HG03442 (cell line): ENCODE results near the gene MRPL20.
"Not testable (repeated sequence)": the region's sequence is repeated elsewhere in the genome, so short reads cannot be mapped to it uniquely, and the experiment has no call there.

Source experiments
- ATAC-seq: cut with Tn5 transposase; IDR thresholded peaks from one replicate; pipeline ENCODE4 v1.9.1; 2021; ENCODE audit warnings: mild to moderate bottlenecking, moderate library complexity; ENCODE audit not compliant: unreplicated experiment

The MRPL20 gene

GRCh38 chr1:1411626-1412025, 4.5 kb upstream of the MRPL20 start:
- no peak for ATAC-seq

DNA sequence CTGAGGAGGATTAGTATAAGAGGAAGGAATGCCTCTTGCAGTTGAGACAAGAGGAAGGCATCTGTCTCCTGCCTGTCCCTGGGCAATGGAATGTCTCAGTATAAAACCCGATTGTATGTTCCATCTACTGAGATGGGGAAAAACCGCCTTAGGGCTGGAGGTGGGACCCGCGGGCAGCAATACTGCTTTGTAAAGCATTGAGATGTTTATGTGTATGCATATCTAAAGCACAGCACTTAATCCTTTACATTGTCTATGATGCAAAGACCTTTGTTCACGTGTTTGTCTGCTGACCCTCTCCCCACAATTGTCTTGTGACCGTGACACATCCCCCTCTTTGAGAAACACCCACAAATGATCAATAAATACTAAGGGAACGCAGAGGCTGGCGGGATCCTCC, 3.1 kb upstream of the MRPL20 start:
- not testable (repeated sequence) for ATAC-seq

DNA sequence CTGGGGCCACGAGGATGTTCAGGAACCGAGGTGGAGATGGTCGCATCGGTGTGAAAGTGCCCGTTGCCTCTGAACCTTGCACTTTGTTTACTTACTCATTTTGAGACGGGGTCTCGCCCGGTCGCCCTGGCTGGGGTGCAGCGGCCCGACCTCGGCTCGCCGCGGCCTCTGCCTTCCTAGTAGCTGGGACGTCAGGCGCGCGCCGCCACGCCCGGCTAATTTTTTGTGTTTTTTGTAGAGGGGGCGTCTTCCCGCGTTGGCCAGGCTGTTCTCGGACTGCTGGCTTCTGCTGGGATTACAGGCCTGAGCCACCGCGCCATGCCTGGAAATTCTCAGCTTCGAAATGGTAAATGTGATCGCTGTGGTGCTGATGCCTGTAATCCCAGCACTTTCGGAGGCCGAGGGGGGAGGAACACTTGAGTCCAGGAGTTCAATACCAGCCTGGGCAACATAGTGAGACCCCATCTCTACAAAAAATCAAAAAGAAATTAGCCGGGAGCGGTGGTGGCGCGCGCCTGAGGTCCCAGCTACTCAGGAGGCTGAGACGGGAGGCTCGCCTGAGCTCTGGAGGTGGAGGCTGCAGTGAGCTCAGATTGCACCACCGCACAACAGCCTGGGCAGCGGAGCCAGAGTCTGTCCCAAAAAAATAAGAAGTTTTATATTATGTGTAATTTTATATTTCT, 684 bp upstream of the MRPL20 start:
- peak; percentile 16 for ATAC-seq

DNA sequence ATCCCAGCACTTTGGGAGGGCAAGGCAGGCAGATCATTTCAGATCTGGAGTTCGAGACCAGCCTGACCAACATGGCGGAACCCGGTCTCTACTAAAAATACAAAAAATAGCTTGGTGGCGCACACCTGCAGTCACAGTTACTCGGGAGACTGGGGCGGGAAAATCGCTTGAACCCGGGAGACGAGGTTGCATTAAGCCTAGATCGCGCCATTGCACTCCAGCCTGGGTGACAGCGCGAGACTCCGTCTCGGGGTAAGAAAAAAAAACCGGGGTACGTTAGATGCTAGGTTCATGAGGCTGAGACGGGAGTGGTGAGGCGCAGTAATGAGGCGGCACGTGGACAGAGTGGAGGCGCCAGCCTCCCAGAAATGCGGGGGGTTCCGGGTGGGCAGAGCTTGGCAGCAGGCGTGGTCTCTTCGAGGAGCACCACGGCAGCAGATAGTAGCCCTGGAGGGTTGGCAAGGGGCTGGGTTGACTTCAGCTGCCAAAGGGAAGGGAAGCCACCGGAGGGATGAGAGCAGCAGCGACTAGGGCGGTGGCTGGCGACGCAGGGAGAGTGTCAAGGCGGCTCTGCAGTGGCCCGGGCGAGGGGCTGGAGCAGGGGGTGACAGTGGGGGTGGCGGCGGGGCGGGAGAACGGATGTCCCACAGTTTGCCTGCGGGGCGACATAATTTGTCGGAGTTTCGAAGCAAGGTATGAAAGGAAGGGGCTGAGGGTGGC, 832 bp downstream of the MRPL20 start:
- ATAC-seq = no peak

GRCh38 chr1:1403653-1404052, 3.4 kb downstream of the MRPL20 start:
- ATAC-seq = no peak

- ATAC-seq = not testable (repeated sequence)
Observed at GRCh38 chr1:1402901-1403392, 4.1 kb downstream of the MRPL20 start.

GRCh38 chr1:1402072-1402900, 4.8 kb downstream of the MRPL20 start:
- no peak for ATAC-seq

GRCh38 chr1:1401457-1402010, 5.6 kb downstream of the MRPL20 start:
- no peak for ATAC-seq

GRCh38 chr1:1400576-1401456, 6.3 kb downstream of the MRPL20 start:
- no peak for ATAC-seq

DNA sequence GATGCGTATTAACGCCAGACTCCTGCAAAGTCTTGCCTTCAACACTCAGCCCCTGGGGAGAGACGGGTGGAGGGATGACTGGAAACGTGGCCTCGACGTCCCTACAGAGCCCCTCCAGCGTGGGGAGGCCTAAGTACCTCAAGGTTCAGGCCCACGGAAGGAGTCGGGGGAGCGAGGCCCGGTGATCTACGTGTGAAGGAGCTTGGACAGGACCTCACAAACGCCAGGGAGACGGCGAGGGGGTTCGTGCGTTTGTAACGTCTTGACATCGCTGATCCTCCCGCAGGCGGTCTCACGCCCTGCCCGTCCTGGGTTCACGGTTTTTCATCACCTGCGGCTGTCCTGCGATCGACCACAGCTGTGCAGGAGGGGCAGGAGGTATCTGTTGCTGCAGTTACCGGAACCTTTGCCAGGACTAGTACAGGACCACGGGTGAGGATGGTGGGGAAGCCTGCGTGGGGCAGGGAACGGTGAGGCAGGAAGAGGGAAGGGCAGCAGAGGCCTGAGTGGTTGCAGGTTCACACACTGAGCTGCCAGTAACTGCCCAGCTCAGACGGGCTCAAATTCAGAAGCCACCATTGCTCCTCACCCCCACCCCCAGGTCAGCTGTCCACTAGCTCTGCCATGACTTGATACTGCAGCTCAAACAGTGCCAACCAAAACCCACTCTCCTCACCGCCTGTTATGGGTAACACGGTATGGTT, 7.1 kb downstream of the MRPL20 start:
- no peak for ATAC-seq

- peak; percentile 86 for ATAC-seq
Observed at GRCh38 chr1:1399187-1399871, 7.8 kb downstream of the MRPL20 start, which contains the start of gene CCNL2. CCNL2 (minus strand) TSS chr1:1399335; CDS start chr1:1399306, 29 bp downstream.

DNA sequence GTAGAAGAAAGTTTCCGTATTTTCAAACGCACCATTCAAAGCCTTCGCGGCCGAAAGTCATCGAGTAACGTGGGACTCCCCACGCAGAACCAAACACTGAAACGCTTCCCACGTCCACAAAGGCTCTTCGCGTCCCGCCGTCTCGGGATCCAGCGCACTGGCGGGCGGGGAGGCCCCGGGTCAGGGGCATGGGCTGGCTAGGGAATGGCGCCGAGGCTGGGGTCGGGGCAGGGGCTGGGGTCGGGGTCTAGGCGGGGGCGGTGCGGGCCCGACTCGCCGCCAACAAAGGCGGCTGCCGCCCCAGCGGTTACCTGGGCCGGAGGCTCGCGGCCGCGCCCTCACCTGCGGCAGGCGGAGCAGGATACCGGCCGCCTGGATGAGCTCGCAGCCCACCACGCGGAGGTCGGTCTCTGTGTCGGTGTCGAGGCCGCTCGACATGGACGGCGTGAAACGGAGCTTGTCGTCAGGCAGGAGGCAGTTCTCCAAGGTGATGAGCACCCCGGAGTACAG, 8.4 kb downstream of the MRPL20 start:
- peak; percentile 12 for ATAC-seq

- ATAC-seq = no peak
Observed at GRCh38 chr1:1397839-1398523, 9.1 kb downstream of the MRPL20 start.

- no peak for ATAC-seq
Observed at GRCh38 chr1:1395166-1395565, 11.9 kb downstream of the MRPL20 start.

- ATAC-seq = no peak
Observed at GRCh38 chr1:1394116-1394515, 13.0 kb downstream of the MRPL20 start.

DNA sequence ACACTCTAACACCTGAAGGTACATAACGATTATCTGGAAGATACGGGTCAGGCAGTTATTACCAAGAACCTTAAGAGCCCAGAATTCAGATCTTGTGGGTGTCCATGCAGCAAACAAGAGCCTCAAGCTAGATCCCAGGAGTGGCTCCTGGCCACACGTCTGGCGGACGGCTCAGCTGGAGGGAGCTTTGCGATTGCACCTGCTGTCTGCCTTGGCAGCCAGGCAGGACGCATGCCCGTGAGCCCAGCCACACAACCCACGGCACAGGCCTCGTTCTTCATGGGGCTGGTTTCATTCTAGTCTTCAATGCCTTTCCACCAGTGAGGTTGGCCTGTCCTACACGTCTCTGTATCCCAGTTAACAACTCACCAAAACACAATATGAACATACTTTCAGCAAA, 13.7 kb downstream of the MRPL20 start:
- no peak for ATAC-seq

DNA sequence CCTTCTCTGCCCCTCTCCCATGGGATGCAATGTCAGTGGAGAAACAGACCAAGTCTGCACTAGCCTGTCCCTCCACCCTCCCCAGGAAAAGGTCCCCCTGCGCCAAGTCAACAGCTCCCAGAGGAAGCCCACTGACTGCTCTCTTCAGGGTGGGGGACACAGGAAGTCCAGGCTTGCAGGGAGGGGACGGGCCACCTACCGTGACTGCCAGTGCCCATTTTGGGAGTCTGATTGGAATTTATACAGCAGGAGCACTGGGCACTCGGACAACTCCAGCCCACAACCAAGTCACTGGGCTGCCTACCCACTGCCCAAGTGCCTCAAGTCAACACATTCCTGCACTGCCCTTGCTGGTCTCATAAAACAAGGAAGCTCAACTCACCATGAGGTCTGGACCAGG, 14.1 kb downstream of the MRPL20 start:
- no peak for ATAC-seq

DNA sequence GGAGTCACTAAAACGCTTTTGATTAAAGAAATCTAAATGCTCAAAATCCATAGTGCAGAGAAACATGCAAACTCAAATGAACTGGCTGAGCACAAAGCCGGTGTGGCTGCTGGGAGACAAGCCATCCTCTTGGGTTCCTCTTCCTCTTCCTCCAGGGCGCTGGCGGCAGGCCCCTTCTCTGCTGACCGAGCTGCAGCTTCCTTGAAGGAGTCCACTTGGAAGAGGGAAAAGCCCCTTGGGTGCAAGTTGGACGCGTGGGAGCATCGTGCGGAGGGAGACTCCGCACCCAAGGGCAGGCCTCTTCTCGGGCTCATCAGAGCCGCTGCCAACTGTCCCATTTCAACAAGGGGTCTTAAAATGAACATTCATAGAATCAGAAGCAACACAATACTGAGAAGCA, 15.9 kb downstream of the MRPL20 start:
- no peak for ATAC-seq
